ENCODE results near the gene IKZF3.

- no peak for TF ChIP-seq POLR2AphosphoS5 (IDR thresholded peaks at IDR 0.05; ENCODE audit: borderline replicate concordance, low read depth, low read length)
- TF ChIP-seq EZH2 (IDR thresholded peaks at IDR 0.05), result no peak
Measured at GRCh38 chr17:39745335-39746144, 118.6 kb downstream of the IKZF3 start.

Measured in SK-N-MC (cell line).